Stimulated activated CD8-positive, alpha-beta memory T cell treated with anti-CD3 and anti-CD28 coated beads, Interleukin-12 subunit alpha, Interleukin-12 subunit beta, amount 100 ng/mL, for 24 hours (primary cell): ENCODE measurements around the gene CLRN1.

ENCODE experiments used
- DNase-seq: peaks from one replicate; pipeline ENCODE4 v3.0.0-alpha.2; 2020; ENCODE audit errors: extremely low read depth

CLRN1 gene

GRCh38 chr3:150975992-150976368, 3.5 kb upstream of the CLRN1 start:
- no peak for DNase-seq

DNA sequence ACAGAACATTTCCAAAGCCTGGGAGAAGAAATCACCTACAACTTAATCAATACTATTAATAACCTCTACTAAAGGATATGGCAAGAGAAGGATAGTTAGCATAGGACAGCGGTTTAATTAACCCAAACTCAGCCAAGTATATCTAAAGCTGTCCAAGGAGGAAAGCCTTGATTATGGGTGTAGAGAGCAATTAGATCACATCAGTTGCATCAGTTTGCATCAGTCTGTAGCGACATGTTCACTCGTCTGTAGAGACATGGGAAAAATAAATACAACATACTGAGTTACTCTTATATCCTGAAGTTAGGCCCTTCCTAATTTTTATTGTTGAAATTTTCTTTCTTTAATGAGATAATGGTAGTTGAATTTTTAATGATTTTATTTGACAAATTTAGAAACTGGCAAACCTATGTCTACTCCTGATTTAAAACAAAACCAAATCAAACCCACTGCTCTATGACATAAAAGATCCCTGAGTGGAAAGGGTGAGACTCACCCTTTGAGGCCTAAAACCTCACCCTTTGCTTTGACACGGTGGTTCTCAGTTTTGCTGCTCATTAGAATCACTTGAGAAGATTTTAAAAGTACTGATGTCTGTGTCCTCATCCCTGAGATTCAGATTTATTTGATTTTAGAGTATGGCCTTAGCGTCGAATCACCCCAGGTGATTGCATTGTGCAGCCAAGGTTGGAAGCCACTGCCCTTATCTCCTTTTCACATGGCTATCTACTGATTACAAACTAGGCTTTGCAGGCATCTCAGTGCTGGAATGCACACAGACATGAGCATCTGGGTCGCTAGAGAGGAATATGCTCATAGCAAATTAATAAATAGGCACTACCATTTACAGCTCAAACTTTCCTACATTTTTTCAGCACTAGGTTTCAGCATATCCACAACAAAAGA, 2.8 kb upstream of the CLRN1 start:
- DNase-seq, result no peak

DNA sequence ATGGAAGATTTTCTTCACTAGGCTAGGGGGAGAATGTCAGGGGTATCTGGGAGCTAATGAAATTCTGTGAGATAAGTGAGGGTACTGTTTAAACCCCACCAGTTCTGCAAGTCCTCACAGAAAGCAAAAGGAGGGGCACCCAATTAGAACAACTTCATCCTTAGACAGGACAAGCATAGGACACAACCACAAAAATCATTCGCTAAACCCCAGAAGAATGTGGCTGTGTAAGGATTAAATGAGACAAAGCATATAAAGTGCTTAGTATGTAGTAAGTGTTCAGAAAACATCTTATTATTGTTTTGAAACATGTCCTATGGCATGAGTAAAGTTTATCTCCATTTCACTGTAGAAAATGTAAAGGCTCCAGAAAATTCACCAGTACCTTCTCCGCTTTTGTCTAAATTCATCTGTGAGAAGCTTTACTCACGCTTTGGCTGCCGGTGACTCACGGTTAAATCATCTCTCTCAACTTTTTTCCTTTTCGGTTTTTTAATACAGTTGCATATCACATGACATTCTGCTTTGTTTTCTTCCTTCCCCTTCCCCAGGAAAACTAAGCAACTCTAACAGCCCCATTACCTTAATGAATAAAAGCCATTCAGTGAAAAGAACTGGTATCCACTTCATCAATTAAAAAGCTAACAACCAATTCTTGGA, 1.7 kb downstream of the CLRN1 start:
- no peak for DNase-seq

DNA sequence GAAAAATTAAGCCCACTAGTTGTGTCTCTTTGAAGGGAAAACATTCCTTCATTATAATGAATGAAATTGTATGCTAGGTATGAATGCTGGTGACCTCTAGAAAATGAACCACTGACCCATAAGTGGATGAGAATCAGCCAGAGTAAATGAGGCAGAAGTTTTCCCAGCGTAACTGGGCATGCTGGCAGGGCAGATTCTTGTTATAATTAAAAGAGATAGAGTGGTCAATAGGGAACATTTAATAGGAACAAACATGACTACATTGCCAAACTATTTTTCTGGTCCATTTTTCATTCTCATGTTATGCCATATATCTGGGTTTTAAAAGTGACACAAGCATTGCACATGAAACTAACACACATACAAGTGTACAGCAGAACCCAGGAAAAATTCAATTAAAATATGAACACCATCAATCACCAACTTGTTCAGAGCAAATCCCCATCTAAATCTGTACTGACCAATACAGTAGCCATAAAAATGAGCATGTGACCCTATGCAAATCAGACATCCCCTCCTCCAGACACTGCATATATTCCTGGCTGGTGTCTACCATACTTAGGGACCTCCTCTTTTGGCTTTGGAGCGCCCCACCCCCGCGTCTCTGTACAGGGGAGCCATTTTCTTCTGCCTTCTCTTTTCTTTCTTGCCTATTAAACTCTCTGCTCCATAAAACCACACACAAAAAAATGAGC, 4.0 kb downstream of the CLRN1 start:
- DNase-seq, result no peak

DNA sequence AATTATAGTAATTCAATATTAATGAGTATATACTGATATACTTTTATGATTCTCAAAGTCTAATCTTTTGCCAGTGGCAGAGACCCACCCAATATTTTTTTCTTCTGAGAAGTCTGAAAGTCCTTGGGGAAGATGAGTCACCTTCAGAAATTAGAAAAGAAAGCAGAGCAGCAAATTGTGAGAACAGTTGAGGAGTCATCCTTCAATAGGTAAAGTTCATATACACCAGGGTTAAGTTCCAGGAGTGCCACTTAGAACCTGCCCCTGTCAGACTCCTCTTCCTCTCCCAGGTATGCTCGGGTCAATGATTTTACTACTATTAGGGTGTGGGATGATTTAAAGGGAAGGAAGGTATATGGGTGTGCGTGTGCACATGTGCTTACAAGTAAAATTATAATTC, 7.1 kb downstream of the CLRN1 start:
- no peak for DNase-seq

DNA sequence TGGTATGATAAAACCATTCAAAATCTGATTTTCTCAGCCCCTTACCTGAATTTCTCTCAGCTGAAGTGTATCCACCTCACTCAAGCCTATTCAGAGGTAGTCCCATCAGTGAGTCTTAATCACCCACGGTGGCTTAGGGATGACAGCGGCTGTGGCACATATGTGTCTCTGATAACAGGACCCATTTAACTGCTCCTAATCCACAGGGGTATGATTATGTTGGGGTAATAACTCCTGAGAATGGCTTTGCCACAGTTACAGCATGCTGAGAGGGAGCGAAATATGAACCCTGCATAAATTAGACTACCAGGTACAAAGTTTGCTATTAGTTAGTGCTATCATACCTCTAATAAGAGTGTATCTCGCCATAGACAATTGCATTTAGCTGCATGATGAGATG, 10.6 kb downstream of the CLRN1 start:
- DNase-seq, result no peak

GRCh38 chr3:150960708-150961684, 11.5 kb downstream of the CLRN1 start:
- no peak for DNase-seq

- no peak for DNase-seq
Measured at GRCh38 chr3:150958683-150959082, 13.8 kb downstream of the CLRN1 start.

DNA sequence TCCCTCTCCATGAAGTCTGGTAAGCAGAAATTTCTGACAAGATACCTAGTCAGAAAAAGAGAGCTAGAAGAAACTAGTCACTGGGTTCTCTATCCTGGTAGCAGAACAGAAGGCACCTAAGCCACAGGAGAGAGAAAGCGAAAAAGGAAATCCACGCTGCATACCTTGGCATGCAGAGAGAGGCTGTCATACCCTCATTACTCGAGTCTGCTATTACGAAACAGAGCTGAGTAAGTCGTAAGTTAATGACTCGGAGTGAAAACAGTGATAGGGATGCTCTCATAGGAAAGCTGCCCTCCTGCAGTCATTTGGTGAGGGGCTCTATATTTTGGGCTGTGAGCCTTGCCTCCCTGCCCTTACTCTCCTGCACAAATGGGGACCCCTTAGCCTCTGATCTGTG, 16.2 kb downstream of the CLRN1 start:
- no peak for DNase-seq

DNA sequence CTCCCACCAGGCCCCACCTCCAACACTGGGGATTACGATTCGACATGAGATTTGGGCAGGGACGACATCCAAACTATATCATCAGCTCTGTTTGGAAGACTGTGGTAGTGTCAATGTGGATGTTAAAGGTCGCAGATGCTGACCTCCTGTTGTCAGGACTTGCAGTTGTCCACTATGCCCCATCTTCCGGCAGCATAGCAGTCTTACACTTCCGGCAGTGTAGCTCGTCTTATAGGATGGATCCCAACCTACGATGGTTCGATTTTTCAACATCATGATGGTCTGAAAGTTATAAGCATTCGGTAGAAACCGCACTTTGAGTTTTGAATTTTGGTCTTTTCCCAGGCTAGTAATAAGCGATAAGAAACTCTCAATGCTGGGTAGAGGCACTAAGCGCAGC, 20.6 kb downstream of the CLRN1 start:
- DNase-seq, result no peak

- no peak for DNase-seq
Measured at GRCh38 chr3:150945226-150946032, 27.1 kb downstream of the CLRN1 start.

DNA sequence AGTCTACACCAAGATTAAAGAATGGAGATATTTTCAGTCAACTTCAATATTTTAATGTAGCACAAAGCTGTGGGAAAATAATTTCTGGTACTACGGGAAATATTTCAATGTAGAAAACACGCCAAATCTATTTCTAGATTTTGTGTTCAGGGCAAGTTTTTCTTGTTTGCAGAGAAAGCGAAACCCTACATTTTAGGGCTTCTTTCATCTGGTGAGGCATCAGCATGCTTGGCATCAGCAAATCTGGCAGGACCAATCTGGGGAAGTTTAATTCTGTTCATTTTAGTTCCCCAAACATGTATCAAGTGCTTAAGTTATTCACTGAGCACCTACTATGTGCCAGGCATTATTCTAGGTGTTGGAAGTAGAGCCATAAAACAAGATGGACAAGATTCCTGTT, 30.3 kb downstream of the CLRN1 start:
- no peak for DNase-seq

- no peak for DNase-seq
Measured at GRCh38 chr3:150936693-150937092, 35.8 kb downstream of the CLRN1 start.

GRCh38 chr3:150933473-150933995, 39.0 kb downstream of the CLRN1 start:
- no peak for DNase-seq

DNA sequence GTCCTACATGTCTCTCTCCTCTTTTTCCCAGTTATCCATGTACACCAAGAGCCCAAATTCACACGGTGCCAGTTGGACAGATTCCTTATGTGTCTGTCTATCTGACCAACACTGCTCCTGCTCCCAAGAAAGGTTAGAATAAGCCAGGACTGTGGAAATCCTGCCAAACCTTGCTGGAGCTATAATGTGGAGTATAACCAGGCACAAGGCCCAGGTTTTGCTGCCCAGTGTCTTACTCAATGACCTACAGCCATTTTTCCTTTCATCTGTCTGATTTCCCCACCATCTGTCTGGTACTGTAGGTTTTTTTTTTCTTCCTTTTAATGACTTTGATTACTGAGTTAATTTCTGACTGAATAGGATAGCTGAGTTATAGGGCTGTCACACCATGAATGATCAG, 40.8 kb downstream of the CLRN1 start:
- no peak for DNase-seq

DNA sequence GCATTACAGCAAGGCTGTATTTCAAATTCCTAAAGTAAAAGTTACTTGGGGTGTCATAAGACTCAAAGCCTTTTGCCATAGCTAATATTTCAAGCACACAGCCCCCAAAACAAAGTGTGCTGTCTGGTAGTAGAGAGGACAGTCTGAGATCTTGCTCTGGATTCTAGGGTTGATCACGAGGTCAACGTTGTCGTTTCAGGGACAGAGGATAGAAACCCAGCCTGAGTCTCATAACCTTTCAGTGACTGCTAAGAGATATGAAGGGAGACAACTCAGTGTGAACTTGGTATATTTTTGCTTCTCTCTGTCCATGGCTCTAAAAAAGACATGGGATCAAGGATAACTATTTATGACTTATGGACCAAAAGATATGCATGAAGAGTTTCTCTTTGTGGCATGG, 41.7 kb downstream of the CLRN1 start:
- no peak for DNase-seq

GRCh38 chr3:150928234-150928633, 44.3 kb downstream of the CLRN1 start:
- DNase-seq, result no peak

DNA sequence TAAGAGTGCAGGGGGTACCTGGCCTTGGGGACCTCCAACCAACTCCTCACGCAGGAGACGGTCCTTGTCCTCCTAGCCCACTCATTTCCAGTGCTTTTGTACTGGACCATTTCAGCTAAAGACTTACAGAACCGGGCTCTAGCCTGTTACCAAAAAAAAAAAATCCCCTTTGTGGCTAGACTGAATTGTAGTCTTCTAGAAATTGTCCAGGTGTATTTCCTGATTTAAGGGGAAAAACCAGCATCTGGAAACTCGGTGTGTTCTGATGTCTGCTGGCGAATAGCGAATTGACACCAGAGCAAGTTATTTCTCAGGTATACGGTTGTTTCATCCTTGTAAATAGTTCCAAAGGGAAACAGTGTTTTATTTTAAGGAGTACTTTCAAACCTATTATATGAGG, 46.2 kb downstream of the CLRN1 start:
- no peak for DNase-seq

DNA sequence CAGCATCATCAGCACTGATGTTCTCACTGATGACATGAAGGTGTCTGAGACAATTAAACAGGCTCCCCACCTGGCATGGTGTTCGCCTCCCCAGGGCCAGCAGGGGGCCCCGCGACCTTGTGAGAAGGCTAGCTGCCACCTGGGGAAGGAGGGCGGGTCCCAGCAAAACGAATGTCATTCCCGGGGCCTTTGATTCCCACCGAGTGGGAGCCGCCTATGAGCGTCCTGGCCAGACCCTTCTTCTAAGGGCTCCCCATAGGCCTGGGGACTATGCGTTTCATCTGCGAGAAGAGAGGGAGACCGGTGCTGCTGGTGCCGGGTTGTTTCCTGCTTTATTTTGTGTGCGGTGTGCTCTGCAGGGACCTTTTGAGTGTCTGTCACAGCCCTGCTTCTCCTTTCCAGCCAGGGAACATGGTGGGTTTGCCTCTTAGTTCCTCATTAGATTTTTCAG, 46.8 kb downstream of the CLRN1 start:
- DNase-seq, result peak; percentile 8

DNA sequence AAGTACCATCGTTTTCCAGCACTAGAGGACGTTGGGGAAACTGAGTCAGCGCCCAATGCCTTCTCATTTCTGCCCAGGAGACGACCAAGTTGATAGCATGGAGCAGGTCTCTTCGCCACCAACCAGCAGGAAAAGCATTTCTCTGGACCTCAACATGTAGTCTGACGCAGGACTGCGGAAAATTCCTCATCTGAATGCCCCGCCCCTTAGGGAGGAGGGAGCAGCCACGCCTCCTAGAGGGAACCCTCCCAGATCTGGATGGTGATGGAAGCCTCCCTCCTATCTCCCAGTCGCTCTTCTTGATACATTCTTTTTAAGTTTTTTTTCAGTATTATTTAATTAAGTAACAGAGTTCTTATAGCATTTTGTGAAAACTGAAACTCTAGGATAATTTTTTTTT, 49.9 kb downstream of the CLRN1 start:
- no peak for DNase-seq
